ENCODE results near the gene SETD3.

SETD3 gene

GRCh38 chr14:99479906-99480869, at the start of gene SETD3:
Gene SETD3, minus strand, starts transcription at chr14:99480859. Its CDS starts 15,054 bp downstream, at chr14:99465805.
- peak within 1 kb of the TSS; percentile 95 for H3K4me2 ChIP-seq (ENCODE audit: low read length)
- no peaks in the 10 kb centered on the region for H3K36me3 ChIP-seq (replicated peaks; ENCODE audit: low read depth, low read length)
- peak within 1 kb of the TSS; percentile 16; the same call in 1 of the 2 replicates for H2AFZ ChIP-seq (ENCODE audit: low read depth, low read length)
- peak within 1 kb of the TSS; percentile 87 for H3K9ac ChIP-seq (ENCODE audit: low read length)
- H3K79me2 ChIP-seq (ENCODE audit: low read length) = peaks cover 89% of the 10 kb centered on the region
- peaks cover 21% of the 10 kb centered on the region for H3K4me1 ChIP-seq (ENCODE audit: low read length)
- peak within 1 kb of the TSS; percentile 32 for H3K27ac ChIP-seq (ENCODE audit: low read length)
- peak within 1 kb of the TSS; percentile 97 for H3K4me3 ChIP-seq (ENCODE audit: low read length)
- TF ChIP-seq EZH2phosphoT487 (IDR thresholded peaks at IDR 0.05; ENCODE audit: low read depth) = no peak
- peaks cover 65% of the 10 kb centered on the region for H4K20me1 ChIP-seq (ENCODE audit: insufficient read depth, low read length)
- no peaks in the 10 kb centered on the region for H3K9me3 ChIP-seq (ENCODE audit: insufficient read depth, low read length)
- H3K27me3 ChIP-seq (ENCODE audit: low read depth, low read length) = no peaks in the 10 kb centered on the region

GRCh38 chr14:99529899-99530298, 49.2 kb upstream of the SETD3 start:
- H3K27ac ChIP-seq (ENCODE audit: low read length) = no peak overlapping the region
- H2AFZ ChIP-seq (ENCODE audit: low read depth, low read length) = no peak overlapping the region
- H3K4me2 ChIP-seq (ENCODE audit: low read length) = no peak overlapping the region
- no peak overlapping the region for H3K4me3 ChIP-seq (ENCODE audit: low read length)
- H4K20me1 ChIP-seq (ENCODE audit: insufficient read depth, low read length) = no peaks in the 10 kb centered on the region
- no peaks in the 10 kb centered on the region for H3K36me3 ChIP-seq (replicated peaks; ENCODE audit: low read depth, low read length)
- no peak overlapping the region for H3K9ac ChIP-seq (ENCODE audit: low read length)
- no peaks in the 10 kb centered on the region; the same call in 1 of the 2 replicates for H3K27me3 ChIP-seq (ENCODE audit: low read depth, low read length)
- peaks cover 15% of the 10 kb centered on the region for H3K4me1 ChIP-seq (ENCODE audit: low read length)
- no peak for TF ChIP-seq EZH2phosphoT487 (IDR thresholded peaks at IDR 0.05; ENCODE audit: low read depth)
- TF ChIP-seq, protein P1, sequence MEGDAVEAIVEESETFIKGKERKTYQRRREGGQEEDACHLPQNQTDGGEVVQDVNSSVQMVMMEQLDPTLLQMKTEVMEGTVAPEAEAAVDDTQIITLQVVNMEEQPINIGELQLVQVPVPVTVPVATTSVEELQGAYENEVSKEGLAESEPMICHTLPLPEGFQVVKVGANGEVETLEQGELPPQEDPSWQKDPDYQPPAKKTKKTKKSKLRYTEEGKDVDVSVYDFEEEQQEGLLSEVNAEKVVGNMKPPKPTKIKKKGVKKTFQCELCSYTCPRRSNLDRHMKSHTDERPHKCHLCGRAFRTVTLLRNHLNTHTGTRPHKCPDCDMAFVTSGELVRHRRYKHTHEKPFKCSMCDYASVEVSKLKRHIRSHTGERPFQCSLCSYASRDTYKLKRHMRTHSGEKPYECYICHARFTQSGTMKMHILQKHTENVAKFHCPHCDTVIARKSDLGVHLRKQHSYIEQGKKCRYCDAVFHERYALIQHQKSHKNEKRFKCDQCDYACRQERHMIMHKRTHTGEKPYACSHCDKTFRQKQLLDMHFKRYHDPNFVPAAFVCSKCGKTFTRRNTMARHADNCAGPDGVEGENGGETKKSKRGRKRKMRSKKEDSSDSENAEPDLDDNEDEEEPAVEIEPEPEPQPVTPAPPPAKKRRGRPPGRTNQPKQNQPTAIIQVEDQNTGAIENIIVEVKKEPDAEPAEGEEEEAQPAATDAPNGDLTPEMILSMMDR (IDR thresholded peaks at IDR 0.05; ENCODE audit: low read depth, low read length) = peak; percentile 40
- no peaks in the 10 kb centered on the region for H3K9me3 ChIP-seq (ENCODE audit: insufficient read depth, low read length)
- no peaks in the 10 kb centered on the region for H3K79me2 ChIP-seq (ENCODE audit: low read length)

DNA sequence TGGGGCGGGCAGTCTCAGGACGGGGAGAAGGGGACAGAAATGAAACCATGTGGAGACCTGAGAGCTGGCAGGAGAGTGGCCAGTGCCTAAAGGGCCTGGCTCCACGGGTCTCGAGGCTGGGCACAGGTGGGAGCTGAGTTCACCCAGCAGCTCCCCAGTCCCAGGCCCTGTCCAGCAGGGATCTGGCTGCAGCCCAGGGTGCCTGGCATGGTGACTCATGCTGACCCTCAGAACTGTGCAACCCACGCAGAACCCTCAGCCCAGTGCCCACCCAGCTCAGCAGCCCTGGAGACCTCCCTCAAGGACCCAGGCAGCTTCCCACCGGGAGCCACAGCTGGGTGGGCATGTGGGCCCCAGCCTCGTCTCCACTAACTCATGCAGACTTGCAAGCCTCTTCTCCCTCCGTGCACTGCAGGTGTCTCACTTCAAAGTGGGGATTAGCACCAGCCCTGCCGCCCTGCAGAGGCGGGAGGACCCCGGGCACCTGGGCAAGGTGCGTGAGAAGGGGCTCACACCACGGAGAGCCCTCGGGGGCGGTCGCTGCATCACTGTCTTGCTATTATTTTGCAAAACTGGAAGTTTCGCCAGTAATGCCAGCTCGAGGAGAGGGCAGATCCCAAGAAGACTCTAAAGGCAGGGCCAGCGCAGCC, 46.9 kb upstream of the SETD3 start:
- H3K27ac ChIP-seq (ENCODE audit: low read length) = no peak overlapping the region
- TF ChIP-seq, protein P1 (IDR thresholded peaks at IDR 0.05; ENCODE audit: low read depth, low read length) = no peak
- TF ChIP-seq EZH2phosphoT487 (IDR thresholded peaks at IDR 0.05; ENCODE audit: low read depth) = no peak
- H2AFZ ChIP-seq (ENCODE audit: low read depth, low read length) = no peak overlapping the region
- H3K9me3 ChIP-seq (ENCODE audit: insufficient read depth, low read length) = no peaks in the 10 kb centered on the region
- H3K9ac ChIP-seq (ENCODE audit: low read length) = no peak overlapping the region
- no peak overlapping the region for H3K4me2 ChIP-seq (ENCODE audit: low read length)
- no peak overlapping the region for H3K4me3 ChIP-seq (ENCODE audit: low read length)
- no peaks in the 10 kb centered on the region for H3K36me3 ChIP-seq (replicated peaks; ENCODE audit: low read depth, low read length)
- no peaks in the 10 kb centered on the region for H4K20me1 ChIP-seq (ENCODE audit: insufficient read depth, low read length)
- H3K27me3 ChIP-seq (ENCODE audit: low read depth, low read length) = no peaks in the 10 kb centered on the region; the same call in 1 of the 2 replicates
- H3K4me1 ChIP-seq (ENCODE audit: low read length) = peaks cover 33% of the 10 kb centered on the region
- no peaks in the 10 kb centered on the region for H3K79me2 ChIP-seq (ENCODE audit: low read length)

GRCh38 chr14:99527026-99527425, 46.4 kb upstream of the SETD3 start:
- TF ChIP-seq, protein P1 (IDR thresholded peaks at IDR 0.05; ENCODE audit: low read depth, low read length) = no peak
- TF ChIP-seq EZH2phosphoT487 (IDR thresholded peaks at IDR 0.05; ENCODE audit: low read depth) = no peak
- Histone ChIP-seq H3K27ac (ENCODE audit: low read length) (no peak overlapping the region), H3K4me2 (ENCODE audit: low read length) (no peak overlapping the region), H3K79me2 (ENCODE audit: low read length) (no peaks in the 10 kb centered on the region), H3K9ac (ENCODE audit: low read length) (no peak overlapping the region), H3K4me1 (ENCODE audit: low read length) (peaks cover 38% of the 10 kb centered on the region), H2AFZ (ENCODE audit: low read depth, low read length) (no peak overlapping the region), H3K27me3 (ENCODE audit: low read depth, low read length) (no peaks in the 10 kb centered on the region; the same call in 1 of the 2 replicates), H3K9me3 (ENCODE audit: insufficient read depth, low read length) (no peaks in the 10 kb centered on the region), H4K20me1 (ENCODE audit: insufficient read depth, low read length) (no peaks in the 10 kb centered on the region), H3K36me3 (replicated peaks; ENCODE audit: low read depth, low read length) (no peaks in the 10 kb centered on the region), H3K4me3 (ENCODE audit: low read length) (no peak overlapping the region)

Measured in OCI-LY3 (cell line).